ENCODE data around the gene ZBTB21.
"Not testable (repeated sequence)": the region's sequence is repeated elsewhere in the genome, so short reads cannot be mapped to it uniquely, and the experiment has no call there.

The ZBTB21 gene

DNA sequence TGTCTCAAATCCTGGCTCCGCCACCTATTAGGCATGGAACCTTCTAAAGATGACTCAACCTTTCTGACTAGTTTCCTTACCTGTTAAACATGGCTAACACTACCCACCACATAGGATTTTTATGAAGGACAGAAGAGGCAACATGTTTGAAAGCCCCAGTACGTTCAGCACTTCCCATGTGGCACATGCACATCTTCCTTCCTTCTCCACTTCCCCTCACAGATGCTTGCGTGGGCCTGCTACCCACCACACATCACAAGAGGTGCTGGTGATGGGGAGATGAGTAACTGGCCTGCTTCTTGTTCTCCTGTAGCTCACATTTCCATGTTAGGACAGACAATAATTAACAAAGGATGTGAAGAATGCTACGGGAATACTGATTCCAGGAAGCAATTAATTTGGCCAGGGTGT lies 7.1 kb downstream of the ZBTB21 start:
- H3K4me3 Mint-ChIP-seq, result no peak overlapping the region
- H3K27me3 Mint-ChIP-seq (ENCODE audit: low read depth, poor library complexity), result no peaks in the 10 kb centered on the region
- peaks cover 15% of the 10 kb centered on the region for H3K4me1 Mint-ChIP-seq
- peak overlapping the region; percentile 5 for H3K27ac Mint-ChIP-seq
- TF ChIP-seq, protein P1, sequence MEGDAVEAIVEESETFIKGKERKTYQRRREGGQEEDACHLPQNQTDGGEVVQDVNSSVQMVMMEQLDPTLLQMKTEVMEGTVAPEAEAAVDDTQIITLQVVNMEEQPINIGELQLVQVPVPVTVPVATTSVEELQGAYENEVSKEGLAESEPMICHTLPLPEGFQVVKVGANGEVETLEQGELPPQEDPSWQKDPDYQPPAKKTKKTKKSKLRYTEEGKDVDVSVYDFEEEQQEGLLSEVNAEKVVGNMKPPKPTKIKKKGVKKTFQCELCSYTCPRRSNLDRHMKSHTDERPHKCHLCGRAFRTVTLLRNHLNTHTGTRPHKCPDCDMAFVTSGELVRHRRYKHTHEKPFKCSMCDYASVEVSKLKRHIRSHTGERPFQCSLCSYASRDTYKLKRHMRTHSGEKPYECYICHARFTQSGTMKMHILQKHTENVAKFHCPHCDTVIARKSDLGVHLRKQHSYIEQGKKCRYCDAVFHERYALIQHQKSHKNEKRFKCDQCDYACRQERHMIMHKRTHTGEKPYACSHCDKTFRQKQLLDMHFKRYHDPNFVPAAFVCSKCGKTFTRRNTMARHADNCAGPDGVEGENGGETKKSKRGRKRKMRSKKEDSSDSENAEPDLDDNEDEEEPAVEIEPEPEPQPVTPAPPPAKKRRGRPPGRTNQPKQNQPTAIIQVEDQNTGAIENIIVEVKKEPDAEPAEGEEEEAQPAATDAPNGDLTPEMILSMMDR (IDR thresholded peaks at IDR 0.05), result no peak
- peaks cover 8% of the 10 kb centered on the region for H3K9me3 Mint-ChIP-seq
- DNase-seq, result no peak
- peaks cover 68% of the 10 kb centered on the region for H3K36me3 Mint-ChIP-seq (ENCODE audit: low read depth)

DNA sequence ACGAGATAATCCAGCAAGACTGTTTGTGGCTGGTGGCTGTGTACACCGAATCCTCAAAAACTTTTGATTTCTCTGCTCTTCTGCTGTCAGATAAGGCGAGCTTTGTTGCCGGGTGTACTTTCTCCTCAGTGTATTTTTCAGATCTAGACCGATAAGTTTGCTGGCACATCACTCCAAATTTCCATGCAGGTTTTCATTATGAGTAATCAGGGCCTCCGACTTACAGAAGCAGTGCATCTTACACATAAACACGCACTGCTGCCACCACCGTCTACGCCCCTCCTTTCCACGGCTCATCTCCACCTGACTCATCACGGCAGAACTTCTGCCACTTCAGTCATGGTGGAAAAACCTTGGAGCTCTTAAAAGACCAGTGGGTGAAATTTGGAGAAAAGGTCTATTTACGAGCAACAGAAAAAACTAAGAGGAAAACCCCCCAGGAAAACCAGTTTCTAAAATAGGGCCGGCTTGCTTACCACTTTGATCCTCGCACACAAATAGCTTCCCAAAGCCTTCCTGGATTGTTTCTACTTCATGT lies 7.7 kb downstream of the ZBTB21 start:
- Mint-ChIP-seq H3K4me3 (no peak overlapping the region), H3K9me3 (peaks cover 12% of the 10 kb centered on the region), H3K36me3 (ENCODE audit: low read depth) (peaks cover 68% of the 10 kb centered on the region), H3K27me3 (ENCODE audit: low read depth, poor library complexity) (no peaks in the 10 kb centered on the region), H3K4me1 (peaks cover 15% of the 10 kb centered on the region), H3K27ac (no peak overlapping the region)
- no peak for DNase-seq
- TF ChIP-seq, protein P1 (IDR thresholded peaks at IDR 0.05), result no peak

DNA sequence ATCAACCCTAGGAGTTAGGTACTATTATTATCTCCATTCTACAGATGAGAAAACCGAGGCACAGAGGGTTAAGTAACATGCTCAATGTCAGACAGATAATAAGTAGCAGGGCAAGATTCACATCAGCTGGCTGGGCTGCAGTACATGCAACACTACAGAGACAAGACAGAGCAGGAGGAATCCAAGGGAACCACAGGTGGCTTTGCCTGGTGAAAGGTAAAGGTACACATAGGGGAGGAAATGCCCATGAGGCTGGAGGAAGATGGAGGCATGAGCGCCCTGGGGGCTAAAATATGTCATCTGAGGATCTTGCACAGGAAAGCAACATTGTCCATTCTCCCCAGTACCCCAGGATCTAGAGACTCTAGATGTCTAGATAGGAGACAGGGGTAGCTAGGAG lies 8.4 kb downstream of the ZBTB21 start:
- peaks cover 15% of the 10 kb centered on the region for H3K4me1 Mint-ChIP-seq
- no peak overlapping the region for H3K4me3 Mint-ChIP-seq
- no peaks in the 10 kb centered on the region for H3K27me3 Mint-ChIP-seq (ENCODE audit: low read depth, poor library complexity)
- TF ChIP-seq, protein P1 (IDR thresholded peaks at IDR 0.05), result no peak
- H3K9me3 Mint-ChIP-seq, result peaks cover 19% of the 10 kb centered on the region
- H3K36me3 Mint-ChIP-seq (ENCODE audit: low read depth), result peaks cover 70% of the 10 kb centered on the region
- no peak for DNase-seq
- H3K27ac Mint-ChIP-seq, result no peak overlapping the region

DNA sequence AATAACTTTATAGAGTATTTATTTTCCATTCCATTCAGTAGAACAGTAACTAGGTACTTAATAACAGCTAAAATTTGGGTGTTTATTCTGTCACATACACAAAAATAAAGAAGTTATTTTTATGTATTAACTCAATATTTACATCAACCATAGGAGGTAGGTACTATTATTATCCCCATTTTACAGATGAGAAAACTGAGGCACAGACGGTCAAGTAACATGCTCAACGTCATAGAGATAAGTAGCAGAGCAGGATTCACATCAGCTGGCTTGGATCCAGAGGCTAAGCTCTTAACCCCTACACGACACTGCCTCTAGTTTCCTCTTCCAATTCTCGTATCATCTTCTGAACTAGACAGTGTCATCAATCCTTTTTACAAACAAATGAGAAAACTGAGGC lies 9.3 kb downstream of the ZBTB21 start:
- Mint-ChIP-seq H3K4me3 (no peak overlapping the region), H3K36me3 (ENCODE audit: low read depth) (peaks cover 72% of the 10 kb centered on the region), H3K4me1 (peaks cover 10% of the 10 kb centered on the region), H3K27me3 (ENCODE audit: low read depth, poor library complexity) (no peaks in the 10 kb centered on the region), H3K27ac (no peak overlapping the region), H3K9me3 (peaks cover 27% of the 10 kb centered on the region)
- TF ChIP-seq, protein P1 (IDR thresholded peaks at IDR 0.05), result no peak
- DNase-seq, result no peak

DNA sequence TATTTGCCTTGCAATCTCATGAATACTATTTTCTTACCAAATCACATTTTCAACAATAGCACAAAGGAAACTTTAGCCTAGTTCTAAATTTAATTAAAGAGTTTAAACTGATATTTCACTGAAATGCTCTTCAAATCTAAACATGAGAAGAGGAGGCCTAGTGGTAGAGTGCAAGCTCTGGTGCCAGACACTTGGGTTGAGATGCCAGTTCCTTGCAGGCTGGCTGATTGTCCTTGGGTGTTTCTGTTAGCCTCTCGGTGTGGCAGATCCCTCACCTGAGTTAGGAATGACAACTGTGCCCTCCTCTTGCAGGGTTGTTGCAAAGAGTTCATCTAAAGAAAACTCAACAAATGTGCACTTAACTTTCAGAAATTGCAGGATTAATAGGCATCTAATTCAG lies 12.5 kb downstream of the ZBTB21 start:
- Mint-ChIP-seq H3K36me3 (ENCODE audit: low read depth) (peaks cover 97% of the 10 kb centered on the region), H3K4me1 (no peaks in the 10 kb centered on the region), H3K27me3 (ENCODE audit: low read depth, poor library complexity) (no peaks in the 10 kb centered on the region), H3K27ac (no peak overlapping the region), H3K9me3 (peaks cover 43% of the 10 kb centered on the region), H3K4me3 (no peak overlapping the region)
- DNase-seq, result no peak
- TF ChIP-seq, protein P1 (IDR thresholded peaks at IDR 0.05), result no peak

DNA sequence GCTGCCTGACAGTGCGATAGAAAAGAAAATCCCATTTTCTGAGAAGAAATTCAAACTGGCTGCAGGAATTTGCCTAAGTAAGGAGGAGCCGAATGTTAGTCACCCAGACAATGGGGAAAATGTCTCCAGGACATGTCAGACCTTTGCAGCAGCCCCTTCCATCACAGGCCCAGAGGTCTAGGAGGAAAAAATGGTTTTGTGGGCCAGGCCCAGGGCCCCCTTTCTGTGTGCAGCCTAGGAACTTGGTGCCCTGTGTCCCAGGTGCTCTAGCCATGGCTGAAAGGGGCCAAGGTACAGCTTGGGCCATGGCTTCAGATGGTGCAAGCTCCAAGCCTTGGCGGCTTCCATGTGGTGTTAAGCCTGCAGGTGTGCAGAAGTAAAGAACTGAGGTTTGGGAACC lies 14.6 kb downstream of the ZBTB21 start:
- Mint-ChIP-seq H3K9me3 (peaks cover 43% of the 10 kb centered on the region), H3K4me3 (no peak overlapping the region), H3K27me3 (ENCODE audit: low read depth, poor library complexity) (no peaks in the 10 kb centered on the region), H3K36me3 (ENCODE audit: low read depth) (peaks cover 97% of the 10 kb centered on the region), H3K27ac (no peak overlapping the region), H3K4me1 (no peaks in the 10 kb centered on the region)
- TF ChIP-seq, protein P1 (IDR thresholded peaks at IDR 0.05), result no peak
- no peak for DNase-seq

DNA sequence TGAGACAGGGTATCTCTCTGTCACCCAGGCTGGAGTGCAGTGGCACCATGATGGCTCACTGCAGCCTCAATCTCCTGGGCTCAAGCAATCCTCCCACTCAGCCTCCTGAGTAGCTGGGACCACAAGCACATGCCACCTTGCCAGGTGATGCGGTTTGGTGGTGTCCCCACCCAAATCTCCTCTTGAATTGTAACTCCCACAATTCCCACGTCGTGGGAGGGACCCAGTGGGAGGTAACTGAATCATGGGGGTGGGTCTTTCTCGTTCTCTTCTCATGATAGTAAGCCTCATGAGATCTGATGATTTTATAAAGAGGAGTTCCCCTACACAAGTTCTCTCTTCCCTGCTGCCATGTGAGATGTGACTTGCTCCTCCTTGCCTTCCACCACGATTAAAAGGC lies 15.5 kb downstream of the ZBTB21 start:
- DNase-seq; H3K4me1 Mint-ChIP-seq; H3K27me3 Mint-ChIP-seq (ENCODE audit: low read depth, poor library complexity); H3K4me3 Mint-ChIP-seq; H3K27ac Mint-ChIP-seq: not testable (repeated sequence)
- Mint-ChIP-seq H3K36me3 (ENCODE audit: low read depth) (peaks cover 88% of the 10 kb centered on the region), H3K9me3 (peaks cover 43% of the 10 kb centered on the region)

Measured in nephron progenitor cell (in vitro differentiated cells).